ENCODE data around the gene SPATS1. TPM values are rescaled to one million over a fixed set of nuclear protein-coding genes. Genes with fewer than 3 reads are reported as not detected.

The SPATS1 gene
- total RNA-seq, 1 donor from 2014 or later, result not detected

DNA sequence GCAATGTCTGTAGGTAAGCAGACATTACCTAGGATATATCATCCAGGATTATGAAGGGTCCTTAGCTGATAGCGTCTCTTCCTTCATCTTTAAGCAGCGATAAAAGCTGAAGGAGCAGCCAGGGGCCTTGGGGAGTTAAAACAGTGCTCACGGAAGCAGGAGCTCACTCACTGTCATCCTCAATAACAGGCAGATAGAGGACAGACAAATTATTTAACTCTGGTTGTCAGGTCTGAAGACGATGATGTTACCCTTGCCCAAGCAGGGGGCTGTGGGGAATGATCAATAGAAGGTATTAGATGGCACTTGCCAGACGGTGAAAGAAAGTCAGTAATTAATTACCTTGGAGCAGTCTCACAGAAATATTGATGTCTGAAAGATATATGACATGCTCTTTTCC lies 12.6 kb upstream of the SPATS1 start:
- Mint-ChIP-seq H3K4me3 (ENCODE audit: low read depth) (no peak overlapping the region), H3K36me3 (ENCODE audit: insufficient read depth) (no peaks in the 10 kb centered on the region), H3K4me1 (ENCODE audit: low read depth) (peaks cover 6% of the 10 kb centered on the region), H3K27me3 (peaks cover 33% of the 10 kb centered on the region), H3K27ac (no peak overlapping the region), H3K9me3 (ENCODE audit: low read depth) (no peaks in the 10 kb centered on the region)
- TF ChIP-seq CTCF (IDR thresholded peaks at IDR 0.05; ENCODE audit: unreplicated experiment), result no peak
- DNase-seq (ENCODE audit: low spot score, unreplicated experiment), result no peak

GRCh38 chr6:44332585-44332984 lies 9.9 kb upstream of the SPATS1 start:
- DNase-seq (ENCODE audit: low spot score, unreplicated experiment), result no peak
- H3K27ac Mint-ChIP-seq, result no peak overlapping the region
- no peaks in the 10 kb centered on the region for H3K36me3 Mint-ChIP-seq (ENCODE audit: insufficient read depth)
- H3K4me1 Mint-ChIP-seq (ENCODE audit: low read depth), result peaks cover 6% of the 10 kb centered on the region
- peaks cover 48% of the 10 kb centered on the region for H3K27me3 Mint-ChIP-seq
- no peak overlapping the region for H3K4me3 Mint-ChIP-seq (ENCODE audit: low read depth)
- TF ChIP-seq CTCF (IDR thresholded peaks at IDR 0.05; ENCODE audit: unreplicated experiment), result no peak
- no peaks in the 10 kb centered on the region for H3K9me3 Mint-ChIP-seq (ENCODE audit: low read depth)

DNA sequence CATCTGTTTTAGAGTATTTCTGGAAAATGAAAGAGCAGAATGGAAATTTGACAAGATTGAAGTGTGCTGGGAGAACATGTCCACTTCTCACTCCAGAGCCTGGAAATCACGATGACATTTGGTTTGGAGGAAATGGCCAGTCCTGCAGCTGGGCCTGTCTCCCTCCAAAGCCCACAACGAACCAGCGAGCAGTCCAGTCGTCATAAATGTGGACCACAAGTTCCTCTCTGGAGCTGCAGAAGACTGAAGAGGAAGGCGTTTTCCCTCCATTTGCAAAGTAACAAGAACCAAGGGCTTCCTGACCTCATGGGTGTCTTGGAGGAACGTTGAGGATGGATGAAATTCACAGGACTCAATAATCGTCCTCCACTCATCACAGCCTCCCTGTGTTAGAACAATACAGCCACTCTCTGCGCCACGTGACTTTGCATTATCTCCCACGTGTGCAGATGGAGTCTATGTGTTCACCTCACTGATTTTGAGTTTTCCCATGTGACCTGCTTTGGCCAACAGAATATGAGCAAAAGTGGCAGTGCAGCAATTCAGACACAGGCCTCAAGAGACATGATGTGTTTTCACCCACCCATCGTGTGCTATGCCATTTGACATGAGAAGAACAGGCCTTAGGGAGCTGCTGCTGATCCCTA lies 9.1 kb upstream of the SPATS1 start:
- no peak overlapping the region for H3K4me3 Mint-ChIP-seq (ENCODE audit: low read depth)
- H3K4me1 Mint-ChIP-seq (ENCODE audit: low read depth), result no peaks in the 10 kb centered on the region
- DNase-seq (ENCODE audit: low spot score, unreplicated experiment), result no peak
- no peaks in the 10 kb centered on the region for H3K9me3 Mint-ChIP-seq (ENCODE audit: low read depth)
- H3K27me3 Mint-ChIP-seq, result peaks cover 49% of the 10 kb centered on the region
- no peak for TF ChIP-seq CTCF (IDR thresholded peaks at IDR 0.05; ENCODE audit: unreplicated experiment)
- H3K36me3 Mint-ChIP-seq (ENCODE audit: insufficient read depth), result no peaks in the 10 kb centered on the region
- H3K27ac Mint-ChIP-seq, result no peak overlapping the region

DNA sequence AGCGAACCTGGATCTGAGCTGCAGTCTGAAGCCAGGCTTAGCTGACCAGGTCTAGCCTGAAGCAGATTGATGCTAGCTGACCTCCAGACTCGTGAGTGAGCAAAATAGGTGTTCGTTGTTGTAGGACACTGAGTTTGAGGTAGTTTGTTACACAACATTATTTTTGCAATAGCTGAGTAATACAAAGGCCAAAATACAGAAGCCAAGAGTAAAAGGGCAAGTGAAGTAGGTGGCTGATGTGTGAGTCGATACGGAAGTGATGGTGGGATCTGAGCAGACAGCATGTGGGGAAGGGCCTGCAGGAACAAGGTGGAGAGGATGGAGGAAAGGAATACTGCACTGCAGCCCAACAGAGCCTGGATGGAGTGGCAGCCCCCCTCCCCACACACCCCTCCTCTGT lies 8.5 kb upstream of the SPATS1 start:
- Mint-ChIP-seq H3K4me3 (ENCODE audit: low read depth) (no peak overlapping the region), H3K27me3 (peaks cover 44% of the 10 kb centered on the region), H3K36me3 (ENCODE audit: insufficient read depth) (no peaks in the 10 kb centered on the region), H3K4me1 (ENCODE audit: low read depth) (no peaks in the 10 kb centered on the region), H3K27ac (no peak overlapping the region), H3K9me3 (ENCODE audit: low read depth) (no peaks in the 10 kb centered on the region)
- TF ChIP-seq CTCF (IDR thresholded peaks at IDR 0.05; ENCODE audit: unreplicated experiment), result no peak
- DNase-seq (ENCODE audit: low spot score, unreplicated experiment), result no peak

DNA sequence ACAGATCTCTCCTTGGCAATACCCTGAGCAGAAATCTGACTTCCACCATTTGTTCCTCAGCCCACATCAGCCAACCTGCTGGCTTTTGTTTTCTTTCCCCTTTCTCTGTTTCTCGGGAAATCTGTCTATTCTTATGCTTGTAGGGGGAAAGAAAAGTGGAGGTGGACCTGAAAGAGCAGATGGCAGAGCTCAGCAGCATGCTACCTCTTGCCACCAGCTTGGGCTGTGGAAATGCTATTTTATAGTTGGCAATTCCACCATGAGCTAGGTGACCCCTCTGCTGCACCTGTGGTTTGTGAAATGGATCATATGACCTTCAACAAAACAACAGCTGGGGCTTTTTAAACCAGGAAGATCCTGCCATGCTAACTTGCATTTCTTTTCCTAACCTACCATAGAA lies 6.8 kb upstream of the SPATS1 start:
- H3K4me1 Mint-ChIP-seq (ENCODE audit: low read depth), result no peaks in the 10 kb centered on the region
- peaks cover 31% of the 10 kb centered on the region for H3K27me3 Mint-ChIP-seq
- no peak for DNase-seq (ENCODE audit: low spot score, unreplicated experiment)
- no peak for TF ChIP-seq CTCF (IDR thresholded peaks at IDR 0.05; ENCODE audit: unreplicated experiment)
- H3K4me3 Mint-ChIP-seq (ENCODE audit: low read depth), result no peak overlapping the region
- H3K36me3 Mint-ChIP-seq (ENCODE audit: insufficient read depth), result no peaks in the 10 kb centered on the region
- no peak overlapping the region for H3K27ac Mint-ChIP-seq
- no peaks in the 10 kb centered on the region for H3K9me3 Mint-ChIP-seq (ENCODE audit: low read depth)
